NB4 (cell line): ENCODE data around the gene CLSTN2.

Source experiments
- POLR2A ChIP-seq: IDR thresholded peaks from 2 replicates; pipeline ENCODE4 v1.6.1; 2011; ENCODE audit warnings: mild to moderate bottlenecking; ENCODE audit not compliant: insufficient read length; ENCODE audit errors: extremely low read depth
- TF ChIP-seq, protein P1 (sequence below): IDR thresholded peaks from one replicate; pipeline ENCODE4 v1.5.1; 2012; ENCODE audit warnings: low read depth, low read length
- TF ChIP-seq, protein P2 (sequence below): IDR thresholded peaks from 2 replicates; pipeline ENCODE4 v1.6.1; 2011; ENCODE audit warnings: low read depth, low read length

DNA sequence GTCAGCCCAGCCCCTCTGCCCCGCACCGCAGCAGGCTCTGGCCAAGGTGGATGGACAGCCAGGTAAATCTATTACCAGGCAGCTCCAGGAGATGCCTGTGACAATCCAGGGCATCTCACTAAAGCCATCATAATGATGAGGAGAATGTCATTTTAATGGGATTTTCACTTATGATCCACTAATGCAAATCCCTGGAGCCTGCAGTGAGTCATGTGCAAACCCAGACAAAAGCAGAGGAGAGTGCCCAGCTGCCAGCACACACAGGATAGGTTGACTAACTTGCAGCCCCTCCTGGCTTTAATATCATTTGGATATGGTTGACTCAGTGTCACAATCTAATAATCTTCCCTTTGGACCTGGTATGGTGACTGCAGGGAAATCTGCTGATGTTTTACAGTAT, 536.0 kb downstream of the CLSTN2 start:
- TF ChIP-seq, protein P1, sequence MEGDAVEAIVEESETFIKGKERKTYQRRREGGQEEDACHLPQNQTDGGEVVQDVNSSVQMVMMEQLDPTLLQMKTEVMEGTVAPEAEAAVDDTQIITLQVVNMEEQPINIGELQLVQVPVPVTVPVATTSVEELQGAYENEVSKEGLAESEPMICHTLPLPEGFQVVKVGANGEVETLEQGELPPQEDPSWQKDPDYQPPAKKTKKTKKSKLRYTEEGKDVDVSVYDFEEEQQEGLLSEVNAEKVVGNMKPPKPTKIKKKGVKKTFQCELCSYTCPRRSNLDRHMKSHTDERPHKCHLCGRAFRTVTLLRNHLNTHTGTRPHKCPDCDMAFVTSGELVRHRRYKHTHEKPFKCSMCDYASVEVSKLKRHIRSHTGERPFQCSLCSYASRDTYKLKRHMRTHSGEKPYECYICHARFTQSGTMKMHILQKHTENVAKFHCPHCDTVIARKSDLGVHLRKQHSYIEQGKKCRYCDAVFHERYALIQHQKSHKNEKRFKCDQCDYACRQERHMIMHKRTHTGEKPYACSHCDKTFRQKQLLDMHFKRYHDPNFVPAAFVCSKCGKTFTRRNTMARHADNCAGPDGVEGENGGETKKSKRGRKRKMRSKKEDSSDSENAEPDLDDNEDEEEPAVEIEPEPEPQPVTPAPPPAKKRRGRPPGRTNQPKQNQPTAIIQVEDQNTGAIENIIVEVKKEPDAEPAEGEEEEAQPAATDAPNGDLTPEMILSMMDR = no peak
- TF ChIP-seq, protein P2, sequence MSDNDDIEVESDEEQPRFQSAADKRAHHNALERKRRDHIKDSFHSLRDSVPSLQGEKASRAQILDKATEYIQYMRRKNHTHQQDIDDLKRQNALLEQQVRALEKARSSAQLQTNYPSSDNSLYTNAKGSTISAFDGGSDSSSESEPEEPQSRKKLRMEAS = no peak
- no peak for TF ChIP-seq POLR2A
